Suprapubic skin (tissue), 4 donors: ENCODE measurements around the gene BCL2A1.

ENCODE experiments used
- CTCF ChIP-seq, 2 donors: fragments of 200-600 bp in 1 of 2; fragments of 450-650 bp in 1 of 2; sonication (generic) in 1 of 2; IDR thresholded peaks; one replicate each; pipeline ENCODE4 v1.5.1; 2016 to 2019; ENCODE audit warnings: antibody characterized with exemption in 2 of 2, mild to moderate bottlenecking in 1 of 2, moderate library complexity in 1 of 2
- EP300 ChIP-seq: sonication (generic); formaldehyde crosslinking; IDR thresholded peaks from one replicate; pipeline ENCODE4 v1.6.1; 2017; ENCODE audit warnings: antibody characterized with exemption
- POLR2A ChIP-seq, 2 donors: fragments of 450-650 bp; IDR thresholded peaks; one replicate each; pipeline ENCODE4 v1.6.1; 2017; ENCODE audit warnings: antibody characterized with exemption in 2 of 2, mild to moderate bottlenecking in 2 of 2, moderate library complexity in 2 of 2
- POLR2AphosphoS5 ChIP-seq, 3 donors: sonication (generic); formaldehyde crosslinking; IDR thresholded peaks; one replicate each; pipeline ENCODE4 v1.6.1; 2017; ENCODE audit warnings: antibody characterized with exemption in 3 of 3

GRCh38 chr15:79923079-79923514 is 47.9 kb downstream of the BCL2A1 start:
- no peak for TF ChIP-seq CTCF (IDR thresholded peaks at IDR 0.05)
- no peak for TF ChIP-seq POLR2AphosphoS5 (IDR thresholded peaks at IDR 0.05)
- TF ChIP-seq POLR2A (IDR thresholded peaks at IDR 0.05): peak in 1 of 2 donors; percentile 17
- TF ChIP-seq EP300: no peak
